H1 (cell line): ENCODE data around the gene COL2A1. TPM values are rescaled to one million over a fixed set of nuclear protein-coding genes. Genes with fewer than 3 reads are reported as not detected.

ENCODE experiments used
- BCL11A ChIP-seq, 2 experiments: IDR thresholded peaks; one replicate each; pipeline ENCODE4 v1.6.1; 2011; ENCODE audit warnings: low read depth in 2 of 2, low read length in 2 of 2, mild to moderate bottlenecking in 2 of 2
- CHD7 ChIP-seq: fragments of 300-600 bp; sonication (generic); IDR thresholded peaks from 2 replicates; pipeline ENCODE4 v1.7.1; 2012; ENCODE audit warnings: low read length, moderate library complexity, mild to moderate bottlenecking, inconsistent platforms; ENCODE audit not compliant: insufficient replicate concordance
- GTF2F1 ChIP-seq: IDR thresholded peaks from 2 replicates; pipeline ENCODE4 v1.6.1; 2012; ENCODE audit warnings: low read depth, low read length, improper control_type of control experiment, borderline replicate concordance
- KDM4A ChIP-seq: IDR thresholded peaks from one replicate; pipeline ENCODE4 v1.7.1; 2012; ENCODE audit warnings: low read depth, mild to moderate bottlenecking, moderate library complexity, low read length, inconsistent platforms; ENCODE audit not compliant: severe bottlenecking
- polyA plus RNA-seq, 7 experiments: library from polyadenylated mRNA; depleted of rRNA in 3 of 7; stranded (reverse) in 5 of 7; unstranded in 2 of 7; fragments of >200 nt in 5 of 7; fragments of 200-250 nt in 2 of 7; gene quantifications; 1 replicate in 5 of 7; 2 replicates in 1 of 7; 4 replicates in 1 of 7; pipeline versions ENCODE4 v1.2.1 to v1.2.3, GENCODE V29; 2011 to 2013; ENCODE audit warnings: missing spikeins in 2 of 7, mixed read lengths in 2 of 7
- total RNA-seq: library from RNA; stranded (reverse); fragmentation: NEBNext Ultra II Directional; extraction: Animal tissue kit (Norgen Biotek cat#: 25700); gene quantifications from 2 replicates; pipeline ENCODE4 v1.2.1, GENCODE V29; 2021
- TF ChIP-seq, protein P1 (sequence below): IDR thresholded peaks from 2 replicates; pipeline ENCODE4 v1.6.1; 2012; ENCODE audit warnings: low read length, inconsistent platforms

The COL2A1 gene
- total and polyA plus RNA-seq, 2 of the 8 experiments (the other 6 are each of a cell fraction or from before 2014, with no cell fraction given): 4.2 to 14.6 TPM

- TF ChIP-seq CHD7: no peak
- TF ChIP-seq BCL11A (IDR thresholded peaks at IDR 0.05; ENCODE audit: low read depth in 2 of 2, low read length in 2 of 2): no peak
- TF ChIP-seq, protein P1, sequence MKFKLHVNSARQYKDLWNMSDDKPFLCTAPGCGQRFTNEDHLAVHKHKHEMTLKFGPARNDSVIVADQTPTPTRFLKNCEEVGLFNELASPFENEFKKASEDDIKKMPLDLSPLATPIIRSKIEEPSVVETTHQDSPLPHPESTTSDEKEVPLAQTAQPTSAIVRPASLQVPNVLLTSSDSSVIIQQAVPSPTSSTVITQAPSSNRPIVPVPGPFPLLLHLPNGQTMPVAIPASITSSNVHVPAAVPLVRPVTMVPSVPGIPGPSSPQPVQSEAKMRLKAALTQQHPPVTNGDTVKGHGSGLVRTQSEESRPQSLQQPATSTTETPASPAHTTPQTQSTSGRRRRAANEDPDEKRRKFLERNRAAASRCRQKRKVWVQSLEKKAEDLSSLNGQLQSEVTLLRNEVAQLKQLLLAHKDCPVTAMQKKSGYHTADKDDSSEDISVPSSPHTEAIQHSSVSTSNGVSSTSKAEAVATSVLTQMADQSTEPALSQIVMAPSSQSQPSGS: no peak
- no peak for TF ChIP-seq GTF2F1
- TF ChIP-seq KDM4A: no peak
These were observed 65.7 kb downstream of the COL2A1 start (continued) for GRCh38 chr12:47938594-47938993.
